ENCODE measurements around the gene ECEL1.
"Not testable (repeated sequence)": the region's sequence is repeated elsewhere in the genome, so short reads cannot be mapped to it uniquely, and the experiment has no call there.

ECEL1 gene

GRCh38 chr2:232487385-232488096 is at the start of gene ECEL1:
TSS of gene ECEL1 (minus strand) at chr2:232487834. CDS start at chr2:232486653, 1,181 bp downstream.
- no peak for DNase-seq
- intact Hi-C loops (cut with DNase I), result no loop called here

- intact Hi-C loops (cut with DNase I), result no loop called here
Measured at GRCh38 chr2:232537079-232537478, 49.4 kb upstream of the ECEL1 start.

GRCh38 chr2:232535761-232536530 is 48.3 kb upstream of the ECEL1 start:
- intact Hi-C loops (cut with DNase I), result no loop called here
- DNase-seq, result peak in 3 of 42 donors; percentile 1 to 9 (median 5)

More at GRCh38 chr2:232537079-232537478, 49.4 kb upstream of the ECEL1 start:
- DNase-seq, result peak in 7 of 42 donors; percentile 3 to 30 (median 20)

- intact Hi-C loops (cut with DNase I), result no loop called here
- DNase-seq, result peak in 8 of 42 donors; percentile 2 to 13 (median 5)
Measured at GRCh38 chr2:232534940-232535651, 47.5 kb upstream of the ECEL1 start.

- intact Hi-C loops (cut with DNase I), result no loop called here
- DNase-seq, result peak in 8 of 42 donors; percentile 4 to 27 (median 12)
Measured at GRCh38 chr2:232533944-232534710, 46.5 kb upstream of the ECEL1 start.

- intact Hi-C loops (cut with DNase I), result not testable (repeated sequence)
- peak in 1 of 42 donors; percentile 4 for DNase-seq
Measured at GRCh38 chr2:232532821-232533220, 45.2 kb upstream of the ECEL1 start.

GRCh38 chr2:232532419-232532818 is 44.8 kb upstream of the ECEL1 start:
- DNase-seq, result peak in 2 of 42 donors; percentile 8 to 24
- intact Hi-C loops (cut with DNase I), result no loop called here

- peak in 2 of 42 donors; percentile 23 for DNase-seq
Measured at GRCh38 chr2:232530626-232531260, 43.1 kb upstream of the ECEL1 start.

GRCh38 chr2:232529806-232530547 is 42.3 kb upstream of the ECEL1 start:
- intact Hi-C loops (cut with DNase I), result loop anchor here (10.0 kb wide), 1 partner anchor 625 kb away; no protein-coding TSS in a partner anchor
- no peak for DNase-seq

More at GRCh38 chr2:232530626-232531260, 43.1 kb upstream of the ECEL1 start:
- intact Hi-C loops (cut with DNase I), result no loop called here

GRCh38 chr2:232528746-232529460 is 41.3 kb upstream of the ECEL1 start:
- intact Hi-C loops (cut with DNase I), result loop anchor here (10.0 kb wide), 1 partner anchor 624 kb away; no protein-coding TSS in a partner anchor
- peak in 1 of 42 donors; percentile 24 for DNase-seq

GRCh38 chr2:232527905-232528470 is 40.4 kb upstream of the ECEL1 start:
- intact Hi-C loops (cut with DNase I), result loop anchor here (10.0 kb wide), 1 partner anchor 623 kb away; no protein-coding TSS in a partner anchor

GRCh38 chr2:232526372-232526941 is 38.8 kb upstream of the ECEL1 start:
- DNase-seq, result no peak
- intact Hi-C loops (cut with DNase I), result loop anchor here (10.0 kb wide), 1 partner anchor 622 kb away; no protein-coding TSS in a partner anchor

More at GRCh38 chr2:232527905-232528470, 40.4 kb upstream of the ECEL1 start:
- DNase-seq, result peak in 1 of 42 donors; percentile 19

- intact Hi-C loops (cut with DNase I), result loop anchor here (10.0 kb wide), 1 partner anchor 621 kb away; no protein-coding TSS in a partner anchor
- DNase-seq, result peak in 32 of 42 donors; percentile 17 to 75 (median 52)
Measured at GRCh38 chr2:232525791-232526371, 38.2 kb upstream of the ECEL1 start, which contains the start of gene CHRND. TSS of gene CHRND (plus strand) at chr2:232526160. CDS start at chr2:232526216, 56 bp downstream.

- intact Hi-C loops (cut with DNase I), result loop anchor here (10.0 kb wide), 1 partner anchor 620 kb away; no protein-coding TSS in a partner anchor
- no peak for DNase-seq
Measured at GRCh38 chr2:232525199-232525598, 37.6 kb upstream of the ECEL1 start.

GRCh38 chr2:232524771-232525170 is 37.1 kb upstream of the ECEL1 start:
- intact Hi-C loops (cut with DNase I), result loop anchor here (10.0 kb wide), 1 partner anchor 620 kb away; no protein-coding TSS in a partner anchor

More at GRCh38 chr2:232524771-232525170, 37.1 kb upstream of the ECEL1 start:
- no peak for DNase-seq

Measured in head of caudate nucleus (tissue), 42 donors.